SH-SY5Y (cell line): Measurements from ENCODE around the gene OR2A5.

Experiments used
- GATA2 ChIP-seq: IDR thresholded peaks from 2 replicates; pipeline ENCODE4 v1.6.1; 2011; ENCODE audit warnings: mild to moderate bottlenecking, low read depth, low read length
- GATA3 ChIP-seq: IDR thresholded peaks from 2 replicates; pipeline ENCODE4 v1.6.1; 2011; ENCODE audit warnings: low read depth, mild to moderate bottlenecking, low read length, moderate library complexity

- TF ChIP-seq GATA2, result no peak
- TF ChIP-seq GATA3, result no peak
These were observed 25.6 kb downstream of the OR2A5 start for GRCh38 chr7:144074374-144074773.
